Adrenal gland (tissue), 12 donors: ENCODE data around the gene C14orf93. TPM values are rescaled to one million over a fixed set of nuclear protein-coding genes. Genes with fewer than 3 reads are reported as not detected.

Source experiments
- DNase-seq, 7 donors: peaks; one replicate each; pipeline ENCODE4 v3.0.0-alpha.2; 2019 to 2020
- H3K27ac ChIP-seq, 5 donors: fragments of 200-600 bp; sonication (generic) in 4 of 5; 1 replicate in 3 of 5; 2 replicates in 2 of 5; pipeline versions ENCODE4 v1.5.1 to v1.8.0; 2016 to 2020; ENCODE audit warnings: mild to moderate bottlenecking in 1 of 5
- H3K27me3 ChIP-seq: fragments of 200-600 bp; 2 replicates; pipeline ENCODE4 v1.8.0; 2021
- H3K36me3 ChIP-seq, 2 donors: fragments of 200-600 bp; replicated peaks in 1 of 2; 1 replicate in 1 of 2; 2 replicates in 1 of 2; pipeline versions ENCODE4 v1.5.1 to v1.8.0; 2018 to 2022
- H3K4me1 ChIP-seq, 2 donors: fragments of 200-600 bp; replicated peaks in 1 of 2; 1 replicate in 1 of 2; 2 replicates in 1 of 2; pipeline versions ENCODE4 v1.5.1 to v1.8.0; 2018 to 2021
- H3K4me3 ChIP-seq, 4 donors: fragments of 200-600 bp; sonication (generic) in 3 of 4; one replicate each; pipeline ENCODE4 v1.5.1; 2016 to 2018
- H3K9me3 ChIP-seq, 3 donors: fragments of 200-600 bp; sonication (generic) in 1 of 3; replicated peaks in 1 of 3; 1 replicate in 2 of 3; 2 replicates in 1 of 3; pipeline versions ENCODE4 v1.5.1 to v1.8.0; 2016 to 2021
- CTCF ChIP-seq, 6 experiments: fragments of 450-650 bp in 4 of 6; fragments of 200-600 bp in 2 of 6; sonication (generic) in 1 of 6; IDR thresholded peaks; 1 replicate in 5 of 6; 2 replicates in 1 of 6; pipeline versions ENCODE4 v1.5.1 to v1.8.0; 2016 to 2021; ENCODE audit warnings: antibody characterized with exemption in 6 of 6, mild to moderate bottlenecking in 2 of 6, moderate library complexity in 1 of 6
- POLR2A ChIP-seq, 2 donors: fragments of 450-650 bp; IDR thresholded peaks; one replicate each; pipeline ENCODE4 v1.6.1; 2017; ENCODE audit warnings: antibody characterized with exemption in 2 of 2, mild to moderate bottlenecking in 2 of 2, moderate library complexity in 1 of 2
- WGBS, 4 donors: extraction: QIAGEN DNeasy Blood & Tissue Kit in 2 of 4; methylation state at CpG; one replicate each; pipeline versions ENCODE4 v1.1.5 to v1.1.7; 2013 to 2017; 5-methylcytosine and 5-hydroxymethylcytosine counted together
- intact Hi-C, 2 donors: fragments of 100-400 bp; cut with DNase I; formaldehyde crosslinking; loops; one replicate each; pipeline versions ENCODE4 v1.14.1 to v1.15.0; 2022 to 2023
- polyA plus RNA-seq, 3 donors: library from polyadenylated mRNA; stranded (reverse); fragments of 200-250 nt in 2 of 3; fragments of 350-450 nt in 1 of 3; fragmentation: Illumina TruSeq in 1 of 3; extraction: RNeasy Lipid Tissue Mini Kit (QIAGEN cat#74804) in 1 of 3; gene quantifications; one replicate each; pipeline ENCODE4 v1.2.3, GENCODE V29; 2013 to 2014
- total RNA-seq, 9 donors: library from RNA; depleted of rRNA in 4 of 9; stranded (reverse); fragments of >200 nt in 4 of 9; fragments of 120-200 nt in 1 of 9; fragmentation: NEBNext Ultra II Directional in 1 of 9; extraction: Animal tissue kit (Norgen Biotek cat#: 25700) in 1 of 9; gene quantifications; one replicate each; pipeline versions ENCODE4 v1.1.0 to v1.2.4, GENCODE V29; 2013 to 2023
- donor health status: healthy with polysubstance abuse.
- donor health status: Bipolar disorder and iron deficiency.
- donor health status: DM: yes; HTN: yes; CAD: no.
- donor health status: DM: no; HTN: no; CAD: no.
- donor health status: DM: no; HTN: no; CAD: no.
- donor health status: DM: yes; HTN: yes; CAD: no.

The C14orf93 gene
- total and polyA plus RNA-seq, 12 donors: 2.9 to 12.5 (median 7.8) TPM

- H3K9me3 ChIP-seq: no peaks in the 10 kb centered on the region
Measured at GRCh38 chr14:23028799-23029198, 18.9 kb upstream of the C14orf93 start.

GRCh38 chr14:23025151-23025814 lies 15.3 kb upstream of the C14orf93 start:
- no peak for DNase-seq
- no peak overlapping the region for H3K27ac ChIP-seq
- H3K4me1 ChIP-seq: no peaks in the 10 kb centered on the region
- no peaks in the 10 kb centered on the region for H3K9me3 ChIP-seq
- 69 to 86% (median 78%) methylated on average over 4 of the region's 4 CpGs for WGBS, 4 donors
- H3K27me3 ChIP-seq: no peaks in the 10 kb centered on the region
- no peak for TF ChIP-seq CTCF (IDR thresholded peaks at IDR 0.05)
- no peak for TF ChIP-seq POLR2A (IDR thresholded peaks at IDR 0.05)
- intact Hi-C loops: no loop called here
- no peak overlapping the region for H3K4me3 ChIP-seq
- peaks cover 0 to 33% of the 10 kb centered on the region in 2 donors for H3K36me3 ChIP-seq

More at GRCh38 chr14:23028799-23029198, 18.9 kb upstream of the C14orf93 start:
- no peak overlapping the region for H3K27ac ChIP-seq
- WGBS, 4 donors: 74 to 81% (median 77%) methylated on average over 2 of the region's 2 CpGs
- H3K36me3 ChIP-seq: peaks cover 0 to 65% of the 10 kb centered on the region in 2 donors
- no peak overlapping the region for H3K4me3 ChIP-seq
- intact Hi-C loops: no loop called here
- DNase-seq: no peak
- peaks cover 5 to 8% of the 10 kb centered on the region in 2 donors for H3K4me1 ChIP-seq
- TF ChIP-seq CTCF (IDR thresholded peaks at IDR 0.05): no peak
- no peak for TF ChIP-seq POLR2A (IDR thresholded peaks at IDR 0.05)
- H3K27me3 ChIP-seq: no peaks in the 10 kb centered on the region

- no peak for DNase-seq
- intact Hi-C loops: no loop called here
- WGBS, 4 donors: 68 to 78% (median 72%) methylated on average over 7 of the region's 7 CpGs
- no peaks in the 10 kb centered on the region for H3K4me1 ChIP-seq
- H3K36me3 ChIP-seq: peaks cover 0 to 31% of the 10 kb centered on the region in 2 donors
- no peaks in the 10 kb centered on the region for H3K9me3 ChIP-seq
- no peak overlapping the region for H3K27ac ChIP-seq
- TF ChIP-seq POLR2A (IDR thresholded peaks at IDR 0.05) (no peak), CTCF (IDR thresholded peaks at IDR 0.05) (no peak)
- H3K4me3 ChIP-seq: no peak overlapping the region
- H3K27me3 ChIP-seq: no peaks in the 10 kb centered on the region
Measured at GRCh38 chr14:23024612-23025075, 14.7 kb upstream of the C14orf93 start.

GRCh38 chr14:23023795-23024152 lies 13.8 kb upstream of the C14orf93 start:
- Histone ChIP-seq H3K4me3 (no peak overlapping the region), H3K27me3 (no peaks in the 10 kb centered on the region), H3K27ac (no peak overlapping the region), H3K9me3 (no peaks in the 10 kb centered on the region), H3K36me3 (peaks cover 0 to 28% of the 10 kb centered on the region in 2 donors), H3K4me1 (no peaks in the 10 kb centered on the region)
- TF ChIP-seq POLR2A (IDR thresholded peaks at IDR 0.05) (no peak), CTCF (IDR thresholded peaks at IDR 0.05) (no peak)
- 95 to 97% (median 96%) methylated on average over 2 of the region's 2 CpGs for WGBS, 4 donors
- DNase-seq: no peak
- intact Hi-C loops: no loop called here
